Measurements from ENCODE around the gene CHI3L1. TPM values are rescaled to one million over a fixed set of nuclear protein-coding genes. Genes with fewer than 3 reads are reported as not detected.

CHI3L1 gene
- polyA plus RNA-seq, 1 of the 3 experiments (the other 2 are of a cell fraction) = not detected

- H3K4me3 ChIP-seq (ENCODE audit: low read depth in 2 of 2, low read length in 1 of 2) = no peak overlapping the region
- ChIA-PET CTCF (interaction anchor here (0.7 to 23.6 kb wide), 16 partner anchors 9 to 195 kb away, joined by 3 to 602 read pairs (median 26); partner anchors contain the start of genes ADORA1 and PPFIA4), POLR2A (no interaction called here)
- no peaks in the 10 kb centered on the region for H3K9me2 ChIP-seq
- H3K27me3 ChIP-seq (ENCODE audit: insufficient read depth) = peaks cover 23% of the 10 kb centered on the region
- no peak overlapping the region for H3K27ac ChIP-seq (ENCODE audit: low read depth in 2 of 2, low read length in 1 of 2)
- no peaks in the 10 kb centered on the region for H3K79me2 ChIP-seq (ENCODE audit: insufficient read depth)
- no peak overlapping the region for H3K4me2 ChIP-seq
- no peaks in the 10 kb centered on the region for H4K20me1 ChIP-seq (ENCODE audit: insufficient read depth)
- H3K36me3 ChIP-seq (replicated peaks in 1 of 2; ENCODE audit: control insufficient read depth in 1 of 2, insufficient read depth in 2 of 2, low read length in 1 of 2) = no peaks in the 10 kb centered on the region
- peaks cover 0 to 2% of the 10 kb centered on the region in 2 experiments; a peak in 1 of 4 replicates for H3K4me1 ChIP-seq (ENCODE audit: control insufficient read depth in 1 of 2, insufficient read depth in 2 of 2, low read depth in 1 of 2, low read length in 1 of 2)
- TF ChIP-seq EZH2phosphoT487 (IDR thresholded peaks at IDR 0.05; ENCODE audit: borderline replicate concordance, low read depth) (no peak), NRF1 (IDR thresholded peaks at IDR 0.05; ENCODE audit: low read depth, low read length) (no peak), MXI1 (IDR thresholded peaks at IDR 0.05; ENCODE audit: low read depth, low read length) (no peak), USF2 (IDR thresholded peaks at IDR 0.05; ENCODE audit: borderline replicate concordance, low read depth, low read length) (no peak), FOSL2 (IDR thresholded peaks at IDR 0.05; ENCODE audit: borderline replicate concordance, low read depth) (no peak), MEF2A (IDR thresholded peaks at IDR 0.05; ENCODE audit: borderline replicate concordance, low read depth) (no peak), RCOR1 (IDR thresholded peaks at IDR 0.05; ENCODE audit: low read length) (no peak), SMC3 (IDR thresholded peaks at IDR 0.05; ENCODE audit: low read depth, low read length) (no peak), YY1 (IDR thresholded peaks at IDR 0.05; ENCODE audit: low read depth) (no peak), MAX (IDR thresholded peaks at IDR 0.05; ENCODE audit: low read depth) (no peak), TAF1 (IDR thresholded peaks at IDR 0.05; ENCODE audit: borderline replicate concordance, low read depth, low read length) (no peak), TEAD4 (IDR thresholded peaks at IDR 0.05; ENCODE audit: borderline replicate concordance, insufficient read depth) (no peak), USF1 (IDR thresholded peaks at IDR 0.05; ENCODE audit: borderline replicate concordance, low read depth) (no peak), EP300 (IDR thresholded peaks at IDR 0.05; ENCODE audit: borderline replicate concordance in 1 of 2, low read depth in 1 of 2, low read length in 1 of 2) (no peak), GATA2 (CRISPR knock-in tag; IDR thresholded peaks at IDR 0.05) (no peak), FOXJ3 (CRISPR knock-in tag; IDR thresholded peaks at IDR 0.05) (no peak), ELF1 (IDR thresholded peaks at IDR 0.05) (no peak)
- TF ChIP-seq, protein P1, sequence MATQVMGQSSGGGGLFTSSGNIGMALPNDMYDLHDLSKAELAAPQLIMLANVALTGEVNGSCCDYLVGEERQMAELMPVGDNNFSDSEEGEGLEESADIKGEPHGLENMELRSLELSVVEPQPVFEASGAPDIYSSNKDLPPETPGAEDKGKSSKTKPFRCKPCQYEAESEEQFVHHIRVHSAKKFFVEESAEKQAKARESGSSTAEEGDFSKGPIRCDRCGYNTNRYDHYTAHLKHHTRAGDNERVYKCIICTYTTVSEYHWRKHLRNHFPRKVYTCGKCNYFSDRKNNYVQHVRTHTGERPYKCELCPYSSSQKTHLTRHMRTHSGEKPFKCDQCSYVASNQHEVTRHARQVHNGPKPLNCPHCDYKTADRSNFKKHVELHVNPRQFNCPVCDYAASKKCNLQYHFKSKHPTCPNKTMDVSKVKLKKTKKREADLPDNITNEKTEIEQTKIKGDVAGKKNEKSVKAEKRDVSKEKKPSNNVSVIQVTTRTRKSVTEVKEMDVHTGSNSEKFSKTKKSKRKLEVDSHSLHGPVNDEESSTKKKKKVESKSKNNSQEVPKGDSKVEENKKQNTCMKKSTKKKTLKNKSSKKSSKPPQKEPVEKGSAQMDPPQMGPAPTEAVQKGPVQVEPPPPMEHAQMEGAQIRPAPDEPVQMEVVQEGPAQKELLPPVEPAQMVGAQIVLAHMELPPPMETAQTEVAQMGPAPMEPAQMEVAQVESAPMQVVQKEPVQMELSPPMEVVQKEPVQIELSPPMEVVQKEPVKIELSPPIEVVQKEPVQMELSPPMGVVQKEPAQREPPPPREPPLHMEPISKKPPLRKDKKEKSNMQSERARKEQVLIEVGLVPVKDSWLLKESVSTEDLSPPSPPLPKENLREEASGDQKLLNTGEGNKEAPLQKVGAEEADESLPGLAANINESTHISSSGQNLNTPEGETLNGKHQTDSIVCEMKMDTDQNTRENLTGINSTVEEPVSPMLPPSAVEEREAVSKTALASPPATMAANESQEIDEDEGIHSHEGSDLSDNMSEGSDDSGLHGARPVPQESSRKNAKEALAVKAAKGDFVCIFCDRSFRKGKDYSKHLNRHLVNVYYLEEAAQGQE (IDR thresholded peaks at IDR 0.05; ENCODE audit: low read depth, low read length) = no peak
- TF ChIP-seq, protein P2, sequence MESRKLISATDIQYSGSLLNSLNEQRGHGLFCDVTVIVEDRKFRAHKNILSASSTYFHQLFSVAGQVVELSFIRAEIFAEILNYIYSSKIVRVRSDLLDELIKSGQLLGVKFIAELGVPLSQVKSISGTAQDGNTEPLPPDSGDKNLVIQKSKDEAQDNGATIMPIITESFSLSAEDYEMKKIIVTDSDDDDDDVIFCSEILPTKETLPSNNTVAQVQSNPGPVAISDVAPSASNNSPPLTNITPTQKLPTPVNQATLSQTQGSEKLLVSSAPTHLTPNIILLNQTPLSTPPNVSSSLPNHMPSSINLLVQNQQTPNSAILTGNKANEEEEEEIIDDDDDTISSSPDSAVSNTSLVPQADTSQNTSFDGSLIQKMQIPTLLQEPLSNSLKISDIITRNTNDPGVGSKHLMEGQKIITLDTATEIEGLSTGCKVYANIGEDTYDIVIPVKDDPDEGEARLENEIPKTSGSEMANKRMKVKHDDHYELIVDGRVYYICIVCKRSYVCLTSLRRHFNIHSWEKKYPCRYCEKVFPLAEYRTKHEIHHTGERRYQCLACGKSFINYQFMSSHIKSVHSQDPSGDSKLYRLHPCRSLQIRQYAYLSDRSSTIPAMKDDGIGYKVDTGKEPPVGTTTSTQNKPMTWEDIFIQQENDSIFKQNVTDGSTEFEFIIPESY (IDR thresholded peaks at IDR 0.05; ENCODE audit: borderline replicate concordance, low read depth) = no peak
- WGBS (ENCODE audit: low lambda C conversion rate) = 83% methylated on average over 1 of the region's 7 CpGs
- no peak for DNase-seq
- no peaks in the 10 kb centered on the region for H3F3A ChIP-seq (replicated peaks; ENCODE audit: insufficient read depth)
- no peaks in the 10 kb centered on the region for H3K9me3 ChIP-seq
- no peak overlapping the region for H3K9ac ChIP-seq
- H2AFZ ChIP-seq (ENCODE audit: low read depth) = no peak overlapping the region
These were observed 31.2 kb upstream of the CHI3L1 start for GRCh38 chr1:203217668-203218067.

Measured in SK-N-SH (cell line).